ENCODE measurements around the gene ZNF581.

The ZNF581 gene, protein sequence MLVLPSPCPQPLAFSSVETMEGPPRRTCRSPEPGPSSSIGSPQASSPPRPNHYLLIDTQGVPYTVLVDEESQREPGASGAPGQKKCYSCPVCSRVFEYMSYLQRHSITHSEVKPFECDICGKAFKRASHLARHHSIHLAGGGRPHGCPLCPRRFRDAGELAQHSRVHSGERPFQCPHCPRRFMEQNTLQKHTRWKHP

DNA sequence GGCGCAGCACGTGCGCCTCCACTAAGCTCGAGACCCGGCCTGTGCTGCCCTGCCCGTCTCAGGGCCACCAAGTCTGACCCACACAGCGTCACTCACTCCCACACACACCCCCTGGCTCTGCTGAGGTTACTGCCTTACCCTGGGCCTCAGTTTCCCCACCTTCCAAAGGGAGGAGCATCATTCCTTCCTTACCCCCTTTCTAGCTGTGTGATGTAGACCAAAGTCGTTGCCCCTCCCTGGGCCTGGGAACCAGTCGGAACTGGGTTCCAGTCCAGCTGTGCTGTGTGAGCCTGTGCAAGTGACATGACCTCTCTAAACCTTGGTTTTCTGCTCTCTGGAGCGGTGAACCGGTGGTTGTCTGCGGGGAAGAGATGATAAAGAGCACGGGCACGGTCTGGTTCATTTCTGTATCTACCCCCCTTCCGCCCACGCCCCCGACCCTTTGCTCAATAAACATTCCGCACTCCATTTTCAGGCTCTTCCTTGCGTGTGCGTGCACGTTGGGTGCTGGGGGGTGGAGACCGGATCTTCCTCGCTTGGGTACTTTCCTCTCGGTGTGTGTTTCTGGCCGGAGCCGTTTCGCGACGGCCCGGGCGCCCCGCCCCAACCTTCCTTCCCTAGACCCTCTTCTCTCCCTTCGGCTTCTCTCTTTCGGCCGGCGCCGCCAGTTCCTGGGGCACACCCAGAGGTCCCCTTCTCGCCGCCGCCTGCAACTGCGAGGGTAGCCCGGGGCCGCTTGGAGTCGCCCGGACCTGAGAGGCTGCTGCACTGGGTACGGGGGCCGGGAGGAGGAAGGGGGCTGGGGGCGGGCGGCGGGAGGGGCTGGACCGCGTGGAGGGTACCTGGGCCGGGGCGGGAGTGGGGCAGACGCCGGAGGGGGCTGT is at the start of gene ZNF581:
ZNF581 (plus strand) TSS at position 647 of the 884 bp plus-strand sequence. CDS start 923 bp downstream, outside the sequence.
- TF ChIP-seq, protein P1, sequence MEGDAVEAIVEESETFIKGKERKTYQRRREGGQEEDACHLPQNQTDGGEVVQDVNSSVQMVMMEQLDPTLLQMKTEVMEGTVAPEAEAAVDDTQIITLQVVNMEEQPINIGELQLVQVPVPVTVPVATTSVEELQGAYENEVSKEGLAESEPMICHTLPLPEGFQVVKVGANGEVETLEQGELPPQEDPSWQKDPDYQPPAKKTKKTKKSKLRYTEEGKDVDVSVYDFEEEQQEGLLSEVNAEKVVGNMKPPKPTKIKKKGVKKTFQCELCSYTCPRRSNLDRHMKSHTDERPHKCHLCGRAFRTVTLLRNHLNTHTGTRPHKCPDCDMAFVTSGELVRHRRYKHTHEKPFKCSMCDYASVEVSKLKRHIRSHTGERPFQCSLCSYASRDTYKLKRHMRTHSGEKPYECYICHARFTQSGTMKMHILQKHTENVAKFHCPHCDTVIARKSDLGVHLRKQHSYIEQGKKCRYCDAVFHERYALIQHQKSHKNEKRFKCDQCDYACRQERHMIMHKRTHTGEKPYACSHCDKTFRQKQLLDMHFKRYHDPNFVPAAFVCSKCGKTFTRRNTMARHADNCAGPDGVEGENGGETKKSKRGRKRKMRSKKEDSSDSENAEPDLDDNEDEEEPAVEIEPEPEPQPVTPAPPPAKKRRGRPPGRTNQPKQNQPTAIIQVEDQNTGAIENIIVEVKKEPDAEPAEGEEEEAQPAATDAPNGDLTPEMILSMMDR (IDR thresholded peaks at IDR 0.05; ENCODE audit: insufficient read depth, low read depth, low read length, missing control alignments): no peak
- DNase-seq (ENCODE audit: low read depth): peak; percentile 91
- H3K4me3 ChIP-seq (ENCODE audit: low read depth, low read length): peak within 1 kb of the TSS; percentile 92

DNA sequence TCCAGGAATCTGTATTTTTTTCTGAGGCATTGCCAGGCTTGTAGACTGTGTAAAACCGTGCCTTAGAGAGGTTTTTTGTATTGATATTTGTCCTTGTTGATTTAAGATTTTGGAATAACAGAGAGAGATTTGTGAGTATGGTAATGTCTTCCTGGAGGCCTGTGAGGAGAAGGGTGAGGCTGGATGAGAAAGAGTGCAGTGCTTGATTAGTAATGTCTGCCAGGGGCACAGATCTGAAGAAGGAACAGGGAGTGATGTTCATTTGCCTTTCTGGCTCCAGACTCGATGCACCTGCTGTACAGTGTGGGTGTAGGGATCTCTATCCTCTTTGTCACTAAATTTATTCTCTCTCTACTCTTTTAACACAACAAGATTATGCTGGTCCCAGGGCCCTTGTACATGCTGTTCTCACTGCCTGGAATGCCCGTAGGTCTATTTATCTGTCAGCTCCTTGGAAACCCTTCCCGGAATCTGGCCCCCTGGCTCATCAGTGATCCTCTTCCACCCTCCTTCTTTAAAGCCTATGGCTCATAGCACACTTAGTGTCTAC is 48.4 kb upstream of the ZNF581 start:
- TF ChIP-seq, protein P1 (IDR thresholded peaks at IDR 0.05; ENCODE audit: insufficient read depth, low read depth, low read length, missing control alignments): no peak
- no peak overlapping the region for H3K4me3 ChIP-seq (ENCODE audit: low read depth, low read length)
- DNase-seq (ENCODE audit: low read depth): no peak

DNA sequence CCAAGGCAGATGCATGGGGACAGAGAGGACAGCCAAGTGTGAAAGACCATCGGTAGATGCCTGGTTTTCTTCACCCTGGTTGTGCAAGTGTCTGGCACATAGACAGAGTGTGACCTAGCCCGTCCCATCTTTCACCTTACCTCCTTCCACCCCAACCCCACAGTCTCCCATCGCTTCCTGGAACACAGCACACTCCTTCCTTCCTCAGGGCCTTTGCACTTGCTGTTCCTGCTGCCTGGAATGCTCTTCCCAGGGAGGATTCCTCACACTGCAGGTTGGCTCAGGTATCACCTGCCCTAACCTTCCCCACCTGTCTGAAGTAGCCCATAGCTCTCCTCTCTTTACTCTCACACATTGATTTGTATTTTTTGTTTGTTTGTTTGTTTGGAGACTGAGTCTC is 47.1 kb upstream of the ZNF581 start:
- no peak overlapping the region for H3K4me3 ChIP-seq (ENCODE audit: low read depth, low read length)
- no peak for DNase-seq (ENCODE audit: low read depth)
- TF ChIP-seq, protein P1 (IDR thresholded peaks at IDR 0.05; ENCODE audit: insufficient read depth, low read depth, low read length, missing control alignments): no peak

DNA sequence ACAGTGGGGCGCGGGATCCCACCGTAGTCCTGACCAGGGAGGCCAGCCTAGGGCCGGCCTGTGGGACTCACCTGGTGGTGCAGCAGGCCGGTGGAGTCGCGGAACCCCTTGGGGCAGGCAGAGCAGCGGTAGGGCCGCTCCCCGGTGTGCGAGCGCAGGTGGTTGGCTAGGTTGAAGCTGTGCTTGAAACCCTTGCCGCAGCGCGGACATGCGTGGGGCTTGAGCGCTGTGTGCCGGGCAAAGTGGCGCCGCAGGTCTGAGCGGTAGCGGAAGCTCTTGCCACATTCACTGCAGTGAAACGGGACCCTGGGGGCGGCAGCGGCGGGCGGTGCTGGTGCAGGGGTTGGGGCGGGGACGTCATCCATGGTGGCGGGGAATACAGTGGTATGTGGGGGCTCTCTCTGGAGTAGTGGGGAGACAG is 45.9 kb upstream of the ZNF581 start:
- no peak overlapping the region for H3K4me3 ChIP-seq (ENCODE audit: low read depth, low read length)
- TF ChIP-seq, protein P1 (IDR thresholded peaks at IDR 0.05; ENCODE audit: insufficient read depth, low read depth, low read length, missing control alignments): no peak
- DNase-seq (ENCODE audit: low read depth): no peak

DNA sequence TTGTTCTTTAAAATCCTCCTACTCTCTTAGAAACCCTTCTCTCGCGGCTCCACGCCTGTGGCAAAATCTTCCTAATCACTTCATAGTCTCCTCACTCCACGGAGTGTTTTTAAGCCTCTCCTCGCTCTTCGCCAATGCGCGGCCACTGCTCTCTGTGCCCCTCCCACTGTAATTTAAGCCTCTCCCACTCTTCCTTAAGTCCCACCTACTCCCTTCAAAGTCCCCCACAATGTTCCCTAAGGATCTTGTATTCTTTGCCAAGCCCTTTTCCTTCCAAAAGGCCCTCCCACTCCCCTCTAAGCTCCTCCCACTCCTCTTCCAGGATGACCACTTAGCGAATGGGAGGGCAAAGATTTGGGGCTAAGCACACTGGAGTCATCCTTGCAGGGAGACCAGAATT is 45.4 kb upstream of the ZNF581 start:
- no peak for DNase-seq (ENCODE audit: low read depth)
- TF ChIP-seq, protein P1 (IDR thresholded peaks at IDR 0.05; ENCODE audit: insufficient read depth, low read depth, low read length, missing control alignments): no peak
- H3K4me3 ChIP-seq (ENCODE audit: low read depth, low read length): no peak overlapping the region

DNA sequence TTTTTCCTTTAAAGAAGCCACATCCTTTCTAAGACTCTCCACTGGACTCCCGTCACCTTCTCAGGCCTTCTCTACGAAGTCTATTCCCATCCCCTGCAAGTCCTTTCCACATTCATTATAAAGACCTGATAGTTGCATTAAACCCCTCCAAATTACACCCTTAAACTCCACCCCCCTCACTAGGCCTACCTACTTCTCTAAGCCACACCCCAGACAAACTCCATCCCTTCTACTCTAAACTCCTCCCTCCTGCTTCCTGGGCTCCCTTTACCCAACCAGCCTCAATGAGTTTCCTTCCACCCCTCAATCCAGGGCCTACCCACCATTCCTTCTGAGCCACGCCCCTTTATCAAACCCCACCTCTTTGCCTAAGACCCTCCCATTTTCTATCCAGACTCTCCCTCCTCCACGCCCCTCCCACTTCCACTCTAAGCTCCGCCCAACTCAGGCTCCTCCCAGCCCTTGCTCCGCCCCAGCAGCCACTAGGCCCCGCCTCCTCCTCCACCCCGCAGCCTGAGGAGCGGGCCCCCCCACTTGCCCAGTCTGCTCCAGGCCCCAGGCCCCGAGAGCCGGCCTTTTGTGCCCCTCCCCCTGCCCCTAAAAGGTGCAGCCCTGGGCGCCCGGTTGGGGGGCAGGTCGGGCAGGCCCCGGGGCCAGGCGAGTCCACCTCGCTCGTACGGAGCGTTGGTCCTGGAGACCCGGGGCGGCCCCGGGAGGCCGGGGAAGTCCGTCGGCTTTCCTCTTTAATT is 44.6 kb upstream of the ZNF581 start:
- TF ChIP-seq, protein P1 (IDR thresholded peaks at IDR 0.05; ENCODE audit: insufficient read depth, low read depth, low read length, missing control alignments): no peak
- peak; percentile 96 for DNase-seq (ENCODE audit: low read depth)
- peak overlapping the region; percentile 67 for H3K4me3 ChIP-seq (ENCODE audit: low read depth, low read length)

Measured in GM12865 (cell line).